ENCODE data around the gene ARHGAP5. TPM values are rescaled to one million over a fixed set of nuclear protein-coding genes. Genes with fewer than 3 reads are reported as not detected.

The ARHGAP5 gene
- total RNA-seq, 4 donors from 2014 or later: 101 to 124 (median 102) TPM

GRCh38 chr14:32121536-32121935 lies 44.4 kb downstream of the ARHGAP5 start:
- no peak for TF ChIP-seq CTCF (IDR thresholded peaks at IDR 0.05; ENCODE audit: low read depth)

- no peak for TF ChIP-seq CTCF (IDR thresholded peaks at IDR 0.05; ENCODE audit: low read depth)
These were observed 44.8 kb downstream of the ARHGAP5 start for GRCh38 chr14:32121948-32122347.

- no peak for TF ChIP-seq CTCF (IDR thresholded peaks at IDR 0.05; ENCODE audit: low read depth)
These were observed 51.6 kb downstream of the ARHGAP5 start for GRCh38 chr14:32128703-32129102.

DNA sequence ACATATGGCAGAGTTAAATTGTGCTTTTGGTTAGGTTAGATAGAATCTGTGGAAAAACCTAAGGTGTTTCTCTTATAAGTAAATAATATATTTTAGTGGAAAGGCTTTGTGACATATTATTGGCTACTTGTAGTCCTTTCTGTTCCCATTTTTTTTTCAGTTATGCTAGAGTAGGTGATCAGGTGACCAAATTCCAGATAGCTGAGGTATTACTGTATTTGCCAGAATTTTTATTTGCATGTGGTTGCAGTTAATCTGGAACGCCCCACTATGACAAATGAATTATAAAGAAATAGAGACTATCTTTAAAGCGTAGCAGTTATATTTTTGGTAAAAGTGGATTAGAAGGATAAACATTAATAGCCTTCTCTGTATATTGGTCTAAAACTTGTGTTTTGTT lies 52.0 kb downstream of the ARHGAP5 start:
- TF ChIP-seq CTCF (IDR thresholded peaks at IDR 0.05; ENCODE audit: low read depth): no peak

DNA sequence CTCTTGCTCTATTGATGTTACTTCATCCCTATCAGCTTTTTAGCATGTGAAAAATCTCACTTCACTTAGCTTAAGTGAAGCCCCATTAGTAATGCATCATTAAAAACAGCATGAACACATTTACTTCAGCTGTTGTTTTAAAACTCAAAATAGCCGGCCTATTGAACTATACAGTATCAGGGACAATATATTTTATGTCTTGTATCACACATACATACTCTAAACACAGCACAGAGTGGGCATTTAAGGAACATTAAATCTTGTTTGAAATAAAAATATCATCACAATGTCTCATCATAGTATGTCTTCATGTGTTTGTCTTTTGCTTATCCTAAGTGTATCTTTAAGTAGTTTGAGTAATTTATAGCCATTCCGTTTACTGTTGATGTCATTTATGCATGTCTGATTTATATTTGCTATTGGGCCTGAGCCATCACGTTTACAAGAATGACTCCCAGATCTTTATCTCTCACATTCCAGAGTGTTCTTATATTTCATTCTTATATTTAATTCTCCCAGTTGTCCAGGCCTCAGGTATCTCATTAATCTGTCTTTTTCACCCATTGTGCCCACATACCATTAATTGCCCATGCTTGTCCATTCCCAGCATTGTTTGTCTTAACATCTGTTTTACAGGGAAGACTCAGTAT lies 57.5 kb downstream of the ARHGAP5 start:
- no peak for TF ChIP-seq CTCF (IDR thresholded peaks at IDR 0.05; ENCODE audit: low read depth)

- no peak for TF ChIP-seq CTCF (IDR thresholded peaks at IDR 0.05; ENCODE audit: low read depth)
These were observed 59.1 kb downstream of the ARHGAP5 start for GRCh38 chr14:32136027-32136825.

DNA sequence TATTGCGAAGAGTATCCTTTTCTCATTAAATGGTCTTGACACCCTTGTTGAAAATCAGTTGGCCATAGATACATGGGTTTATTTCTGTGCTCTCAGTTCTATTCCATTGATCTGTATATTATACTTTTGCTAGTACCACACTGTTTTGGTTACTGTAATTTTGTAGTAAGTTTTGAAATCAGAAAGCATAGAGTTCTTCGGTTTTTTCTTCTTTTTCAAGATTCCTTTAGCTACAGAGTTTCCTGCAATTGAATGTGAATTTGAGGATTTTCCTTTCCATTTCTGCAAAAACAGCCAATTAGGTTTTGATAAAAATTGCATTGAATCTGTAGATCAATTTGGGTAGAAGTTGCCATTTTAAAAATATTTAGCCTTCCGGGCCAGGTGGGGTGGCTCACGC lies 60.2 kb downstream of the ARHGAP5 start:
- no peak for TF ChIP-seq CTCF (IDR thresholded peaks at IDR 0.05; ENCODE audit: low read depth)

Data from subcutaneous adipose tissue (tissue), 4 donors.